CD4-positive, alpha-beta T cell treated with Interferon alpha-2 for 1 hour (primary cell): ENCODE data around the gene SH2D1B.

Source experiments
- DNase-seq, 2 donors: peaks; one replicate each; pipeline ENCODE4 v3.0.0-alpha.2; 2020 to 2022

SH2D1B gene

GRCh38 chr1:162397943-162398560, 13.9 kb downstream of the SH2D1B start:
- no peak for DNase-seq

- DNase-seq, result no peak
Observed at GRCh38 chr1:162397039-162397448, 14.9 kb downstream of the SH2D1B start.

- no peak for DNase-seq
Observed at GRCh38 chr1:162396201-162396906, 15.6 kb downstream of the SH2D1B start.

- DNase-seq, result peak in 1 of 2 donors; percentile 26
Observed at GRCh38 chr1:162391790-162392563, 20.0 kb downstream of the SH2D1B start.

GRCh38 chr1:162390396-162391185, 21.3 kb downstream of the SH2D1B start:
- no peak for DNase-seq

GRCh38 chr1:162389971-162390370, 22.0 kb downstream of the SH2D1B start:
- no peak for DNase-seq

- no peak for DNase-seq
Observed at GRCh38 chr1:162389021-162389818, 22.7 kb downstream of the SH2D1B start.

- no peak for DNase-seq
Observed at GRCh38 chr1:162388615-162389014, 23.3 kb downstream of the SH2D1B start.

GRCh38 chr1:162388083-162388594, 23.8 kb downstream of the SH2D1B start:
- no peak for DNase-seq

GRCh38 chr1:162387226-162388082, 24.5 kb downstream of the SH2D1B start:
- no peak for DNase-seq

- DNase-seq, result no peak
Observed at GRCh38 chr1:162386292-162387225, 25.4 kb downstream of the SH2D1B start.

GRCh38 chr1:162385702-162386101, 26.2 kb downstream of the SH2D1B start:
- DNase-seq, result no peak

GRCh38 chr1:162385280-162385623, 26.7 kb downstream of the SH2D1B start:
- no peak for DNase-seq

- DNase-seq, result no peak
Observed at GRCh38 chr1:162384601-162385279, 27.2 kb downstream of the SH2D1B start.

- DNase-seq, result no peak
Observed at GRCh38 chr1:162384116-162384515, 27.8 kb downstream of the SH2D1B start.

GRCh38 chr1:162383516-162383915, 28.4 kb downstream of the SH2D1B start:
- DNase-seq, result no peak

GRCh38 chr1:162383091-162383490, 28.8 kb downstream of the SH2D1B start:
- DNase-seq, result no peak

GRCh38 chr1:162381941-162382750, 29.8 kb downstream of the SH2D1B start:
- DNase-seq, result no peak
